HEK293 (cell line): ENCODE results near the gene CRYBG1.

Source experiments
- HOXA7 ChIP-seq: sonication (generic); formaldehyde crosslinking; IDR thresholded peaks from 2 replicates; pipeline ENCODE4 v1.8.1; 2022; ENCODE audit warnings: missing genetic modification reagents, borderline replicate concordance
- IKZF3 ChIP-seq: fragments of 450-650 bp; IDR thresholded peaks from 2 replicates; pipeline ENCODE4 v1.5.0; 2018; ENCODE audit warnings: missing biosample characterization, mild to moderate bottlenecking, missing genetic modification characterization, moderate library complexity
- KLF16 ChIP-seq: fragments of 450-650 bp; formaldehyde crosslinking; IDR thresholded peaks from 2 replicates; pipeline ENCODE4 v1.5.1; 2017; ENCODE audit warnings: missing biosample characterization, missing genetic modification characterization
- KLF9 ChIP-seq: fragments of 450-650 bp; formaldehyde crosslinking; IDR thresholded peaks from 2 replicates; pipeline ENCODE4 v1.5.1; 2016; ENCODE audit warnings: missing biosample characterization, missing genetic modification characterization, low read depth
- MEIS1 ChIP-seq: sonication (generic); formaldehyde crosslinking; IDR thresholded peaks from 2 replicates; pipeline ENCODE4 v1.8.1; 2022; ENCODE audit warnings: missing genetic modification reagents, mild to moderate bottlenecking, borderline replicate concordance
- MYNN ChIP-seq: fragments of 450-650 bp; formaldehyde crosslinking; IDR thresholded peaks from 2 replicates; pipeline ENCODE4 v1.5.1; 2016; ENCODE audit warnings: missing biosample characterization, missing genetic modification characterization, borderline replicate concordance
- PBX3 ChIP-seq: sonication (generic); formaldehyde crosslinking; IDR thresholded peaks from 2 replicates; pipeline ENCODE4 v1.8.1; 2022; ENCODE audit warnings: mild to moderate bottlenecking, moderate library complexity, missing genetic modification reagents
- TRIM28 ChIP-seq: IDR thresholded peaks from 2 replicates; pipeline ENCODE4 v1.6.1; 2011; ENCODE audit warnings: low read length, control low read depth, borderline replicate concordance
- ZBTB21 ChIP-seq: fragments of 450-650 bp; formaldehyde crosslinking; IDR thresholded peaks from 2 replicates; pipeline ENCODE4 v1.5.1; 2017; ENCODE audit warnings: missing biosample characterization, missing genetic modification characterization
- ZFP41 ChIP-seq: fragments of 450-650 bp; formaldehyde crosslinking; IDR thresholded peaks from 2 replicates; pipeline ENCODE4 v1.5.1; 2016; ENCODE audit warnings: missing biosample characterization, missing genetic modification characterization, borderline replicate concordance
- ZNF155 ChIP-seq: fragments of 450-650 bp; formaldehyde crosslinking; IDR thresholded peaks from 2 replicates; pipeline ENCODE4 v1.5.1; 2016; ENCODE audit warnings: missing biosample characterization, missing genetic modification characterization
- ZNF169 ChIP-seq: fragments of 450-650 bp; formaldehyde crosslinking; IDR thresholded peaks from 2 replicates; pipeline ENCODE4 v1.5.1; 2016; ENCODE audit warnings: missing biosample characterization, missing genetic modification characterization
- ZNF184 ChIP-seq: fragments of 450-650 bp; IDR thresholded peaks from 2 replicates; pipeline ENCODE4 v1.5.1; 2018; ENCODE audit warnings: missing biosample characterization, mild to moderate bottlenecking, missing genetic modification characterization
- ZNF23 ChIP-seq: fragments of 450-650 bp; formaldehyde crosslinking; IDR thresholded peaks from 2 replicates; pipeline ENCODE4 v1.5.1; 2016; ENCODE audit warnings: missing biosample characterization, missing genetic modification characterization, borderline replicate concordance
- ZNF354C ChIP-seq: fragments of 450-650 bp; formaldehyde crosslinking; IDR thresholded peaks from 2 replicates; pipeline ENCODE4 v1.5.1; 2016; ENCODE audit warnings: missing biosample characterization, missing genetic modification characterization, low read depth, borderline replicate concordance
- ZNF404 ChIP-seq: fragments of 450-650 bp; formaldehyde crosslinking; IDR thresholded peaks from 2 replicates; pipeline ENCODE4 v1.5.1; 2017; ENCODE audit warnings: missing biosample characterization, missing genetic modification characterization
- ZNF423 ChIP-seq: fragments of 450-650 bp; formaldehyde crosslinking; IDR thresholded peaks from 2 replicates; pipeline ENCODE4 v1.5.1; 2016; ENCODE audit warnings: missing biosample characterization, missing genetic modification characterization
- ZNF433 ChIP-seq: fragments of 450-650 bp; formaldehyde crosslinking; IDR thresholded peaks from 2 replicates; pipeline ENCODE4 v1.5.1; 2016; ENCODE audit warnings: missing biosample characterization, missing genetic modification characterization, low read depth
- ZNF514 ChIP-seq: fragments of 450-650 bp; formaldehyde crosslinking; IDR thresholded peaks from 2 replicates; pipeline ENCODE4 v1.5.1; 2016; ENCODE audit warnings: missing biosample characterization, missing genetic modification characterization
- ZNF558 ChIP-seq: fragments of 450-650 bp; formaldehyde crosslinking; IDR thresholded peaks from 2 replicates; pipeline ENCODE4 v1.5.1; 2016; ENCODE audit warnings: missing biosample characterization, missing genetic modification characterization
- ZNF560 ChIP-seq: fragments of 450-650 bp; formaldehyde crosslinking; IDR thresholded peaks from 2 replicates; pipeline ENCODE4 v1.5.1; 2017; ENCODE audit warnings: missing biosample characterization, missing genetic modification characterization, borderline replicate concordance
- ZNF585B ChIP-seq: fragments of 450-650 bp; formaldehyde crosslinking; IDR thresholded peaks from 2 replicates; pipeline ENCODE4 v1.5.1; 2016; ENCODE audit warnings: missing biosample characterization, missing genetic modification characterization
- ZNF621 ChIP-seq: fragments of 450-650 bp; formaldehyde crosslinking; IDR thresholded peaks from 2 replicates; pipeline ENCODE4 v1.5.1; 2017; ENCODE audit warnings: missing biosample characterization, missing genetic modification characterization
- ZNF624 ChIP-seq: fragments of 450-650 bp; formaldehyde crosslinking; IDR thresholded peaks from 2 replicates; pipeline ENCODE4 v1.5.1; 2017; ENCODE audit warnings: missing biosample characterization, missing genetic modification characterization
- ZNF658 ChIP-seq: fragments of 450-650 bp; formaldehyde crosslinking; IDR thresholded peaks from 2 replicates; pipeline ENCODE4; 2016; ENCODE audit warnings: missing biosample characterization, missing genetic modification characterization
- ZNF785 ChIP-seq: fragments of 450-650 bp; formaldehyde crosslinking; IDR thresholded peaks from 2 replicates; pipeline ENCODE4 v1.5.1; 2016; ENCODE audit warnings: missing biosample characterization, missing genetic modification characterization
- ZSCAN30 ChIP-seq: fragments of 450-650 bp; IDR thresholded peaks from 2 replicates; pipeline ENCODE4 v1.5.1; 2018; ENCODE audit warnings: missing biosample characterization, mild to moderate bottlenecking, missing genetic modification characterization, moderate library complexity
- TF ChIP-seq, protein P1 (sequence below): fragments of 450-650 bp; formaldehyde crosslinking; IDR thresholded peaks from 2 replicates; pipeline ENCODE4 v1.5.1; 2016; ENCODE audit warnings: missing biosample characterization, missing genetic modification characterization, borderline replicate concordance
- TF ChIP-seq, protein P2 (sequence below): fragments of 450-650 bp; formaldehyde crosslinking; IDR thresholded peaks from 2 replicates; pipeline ENCODE4 v1.5.1; 2016; ENCODE audit warnings: missing biosample characterization, missing genetic modification characterization
- TF ChIP-seq, protein P3 (sequence below): IDR thresholded peaks from 2 replicates; pipeline ENCODE4 v1.6.1; 2011; ENCODE audit warnings: mild to moderate bottlenecking, low read depth, low read length, borderline replicate concordance

CRYBG1 gene

DNA sequence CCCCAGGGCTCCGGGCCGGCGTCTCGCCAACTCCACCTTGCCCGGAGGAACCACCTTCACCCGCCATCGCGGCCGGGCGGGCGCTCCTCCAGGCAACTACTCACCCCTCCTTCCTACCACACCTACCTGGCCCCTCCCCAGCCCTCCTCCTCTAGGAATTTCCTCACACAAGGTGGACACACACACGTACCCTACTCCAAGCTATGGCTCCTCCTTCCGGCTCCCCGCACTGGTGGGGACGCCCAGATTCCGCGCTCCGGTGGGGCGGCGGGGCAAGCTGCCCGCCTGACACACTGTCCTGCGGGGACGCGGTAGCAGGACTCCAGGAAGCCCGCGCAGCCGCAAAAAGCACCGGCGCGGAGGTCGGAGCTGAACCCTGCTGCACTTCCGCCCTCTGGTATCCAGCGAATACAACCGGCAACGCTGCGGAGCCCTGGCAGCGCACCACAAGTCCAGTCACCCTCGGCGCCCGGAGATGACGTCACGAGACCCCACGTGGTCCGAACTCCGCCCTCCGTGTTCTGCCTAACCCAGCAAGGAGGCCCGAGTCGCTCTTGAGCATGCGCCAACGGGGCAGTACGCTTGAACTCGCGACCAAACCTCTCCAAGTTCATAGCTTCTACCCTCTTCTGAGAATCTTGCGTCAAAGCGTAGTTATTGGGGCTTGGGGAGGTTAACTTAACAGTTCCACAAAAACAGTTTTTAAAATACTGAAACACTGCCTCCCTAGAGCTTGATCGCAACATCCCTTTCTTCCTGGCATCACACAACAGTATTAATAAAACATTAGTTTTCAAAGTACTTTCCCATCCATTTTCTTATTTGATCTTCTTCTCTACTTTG, 35.0 kb upstream of the CRYBG1 start, which contains the start of gene ATG5 (continued):
- TF ChIP-seq, protein P1, sequence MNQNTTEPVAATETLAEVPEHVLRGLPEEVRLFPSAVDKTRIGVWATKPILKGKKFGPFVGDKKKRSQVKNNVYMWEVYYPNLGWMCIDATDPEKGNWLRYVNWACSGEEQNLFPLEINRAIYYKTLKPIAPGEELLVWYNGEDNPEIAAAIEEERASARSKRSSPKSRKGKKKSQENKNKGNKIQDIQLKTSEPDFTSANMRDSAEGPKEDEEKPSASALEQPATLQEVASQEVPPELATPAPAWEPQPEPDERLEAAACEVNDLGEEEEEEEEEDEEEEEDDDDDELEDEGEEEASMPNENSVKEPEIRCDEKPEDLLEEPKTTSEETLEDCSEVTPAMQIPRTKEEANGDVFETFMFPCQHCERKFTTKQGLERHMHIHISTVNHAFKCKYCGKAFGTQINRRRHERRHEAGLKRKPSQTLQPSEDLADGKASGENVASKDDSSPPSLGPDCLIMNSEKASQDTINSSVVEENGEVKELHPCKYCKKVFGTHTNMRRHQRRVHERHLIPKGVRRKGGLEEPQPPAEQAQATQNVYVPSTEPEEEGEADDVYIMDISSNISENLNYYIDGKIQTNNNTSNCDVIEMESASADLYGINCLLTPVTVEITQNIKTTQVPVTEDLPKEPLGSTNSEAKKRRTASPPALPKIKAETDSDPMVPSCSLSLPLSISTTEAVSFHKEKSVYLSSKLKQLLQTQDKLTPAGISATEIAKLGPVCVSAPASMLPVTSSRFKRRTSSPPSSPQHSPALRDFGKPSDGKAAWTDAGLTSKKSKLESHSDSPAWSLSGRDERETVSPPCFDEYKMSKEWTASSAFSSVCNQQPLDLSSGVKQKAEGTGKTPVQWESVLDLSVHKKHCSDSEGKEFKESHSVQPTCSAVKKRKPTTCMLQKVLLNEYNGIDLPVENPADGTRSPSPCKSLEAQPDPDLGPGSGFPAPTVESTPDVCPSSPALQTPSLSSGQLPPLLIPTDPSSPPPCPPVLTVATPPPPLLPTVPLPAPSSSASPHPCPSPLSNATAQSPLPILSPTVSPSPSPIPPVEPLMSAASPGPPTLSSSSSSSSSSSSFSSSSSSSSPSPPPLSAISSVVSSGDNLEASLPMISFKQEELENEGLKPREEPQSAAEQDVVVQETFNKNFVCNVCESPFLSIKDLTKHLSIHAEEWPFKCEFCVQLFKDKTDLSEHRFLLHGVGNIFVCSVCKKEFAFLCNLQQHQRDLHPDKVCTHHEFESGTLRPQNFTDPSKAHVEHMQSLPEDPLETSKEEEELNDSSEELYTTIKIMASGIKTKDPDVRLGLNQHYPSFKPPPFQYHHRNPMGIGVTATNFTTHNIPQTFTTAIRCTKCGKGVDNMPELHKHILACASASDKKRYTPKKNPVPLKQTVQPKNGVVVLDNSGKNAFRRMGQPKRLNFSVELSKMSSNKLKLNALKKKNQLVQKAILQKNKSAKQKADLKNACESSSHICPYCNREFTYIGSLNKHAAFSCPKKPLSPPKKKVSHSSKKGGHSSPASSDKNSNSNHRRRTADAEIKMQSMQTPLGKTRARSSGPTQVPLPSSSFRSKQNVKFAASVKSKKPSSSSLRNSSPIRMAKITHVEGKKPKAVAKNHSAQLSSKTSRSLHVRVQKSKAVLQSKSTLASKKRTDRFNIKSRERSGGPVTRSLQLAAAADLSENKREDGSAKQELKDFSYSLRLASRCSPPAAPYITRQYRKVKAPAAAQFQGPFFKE: no peak
- no peak for TF ChIP-seq HOXA7 (CRISPR knock-in tag)
- TF ChIP-seq TRIM28: peak; percentile 91
- TF ChIP-seq ZNF155 (tag by site-specific recombination): no peak
- no peak for TF ChIP-seq ZNF560 (tag by site-specific recombination)
- no peak for TF ChIP-seq ZNF423
- TF ChIP-seq ZNF354C (tag by site-specific recombination): no peak
- no peak; the same call in 1 of the 2 replicates for TF ChIP-seq PBX3 (CRISPR knock-in tag)
- no peak for TF ChIP-seq IKZF3 (tag by site-specific recombination)
- TF ChIP-seq MYNN (tag by site-specific recombination): peak; percentile 31; the same call in 1 of the 2 replicates
- no peak; the same call in 1 of the 2 replicates for TF ChIP-seq ZSCAN30 (tag by site-specific recombination)
- TF ChIP-seq ZNF404 (tag by site-specific recombination): no peak
- TF ChIP-seq ZNF785 (tag by site-specific recombination): 0 out of 2 replicates have a peak, but pooled peaks have one; percentile 72
- TF ChIP-seq ZNF621 (tag by site-specific recombination): no peak
- peak; percentile 92 for TF ChIP-seq ZNF558 (tag by site-specific recombination)
- no peak for TF ChIP-seq ZNF624
- TF ChIP-seq, protein P2, sequence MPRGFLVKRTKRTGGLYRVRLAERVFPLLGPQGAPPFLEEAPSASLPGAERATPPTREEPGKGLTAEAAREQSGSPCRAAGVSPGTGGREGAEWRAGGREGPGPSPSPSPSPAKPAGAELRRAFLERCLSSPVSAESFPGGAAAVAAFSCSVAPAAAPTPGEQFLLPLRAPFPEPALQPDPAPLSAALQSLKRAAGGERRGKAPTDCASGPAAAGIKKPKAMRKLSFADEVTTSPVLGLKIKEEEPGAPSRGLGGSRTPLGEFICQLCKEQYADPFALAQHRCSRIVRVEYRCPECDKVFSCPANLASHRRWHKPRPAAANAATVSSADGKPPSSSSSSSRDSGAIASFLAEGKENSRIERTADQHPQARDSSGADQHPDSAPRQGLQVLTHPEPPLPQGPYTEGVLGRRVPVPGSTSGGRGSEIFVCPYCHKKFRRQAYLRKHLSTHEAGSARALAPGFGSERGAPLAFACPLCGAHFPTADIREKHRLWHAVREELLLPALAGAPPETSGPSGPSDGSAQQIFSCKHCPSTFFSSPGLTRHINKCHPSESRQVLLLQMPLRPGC: peak; percentile 68; the same call in 1 of the 2 replicates
- no peak for TF ChIP-seq ZNF433 (tag by site-specific recombination)
- TF ChIP-seq ZBTB21 (tag by site-specific recombination): peak; percentile 86
- no peak for TF ChIP-seq ZNF514 (tag by site-specific recombination)
- TF ChIP-seq KLF9: peak; percentile 93
- peak; percentile 80 for TF ChIP-seq KLF16 (tag by site-specific recombination)
- no peak for TF ChIP-seq ZNF169 (tag by site-specific recombination)
- TF ChIP-seq ZNF23 (tag by site-specific recombination): no peak
- TF ChIP-seq, protein P3, sequence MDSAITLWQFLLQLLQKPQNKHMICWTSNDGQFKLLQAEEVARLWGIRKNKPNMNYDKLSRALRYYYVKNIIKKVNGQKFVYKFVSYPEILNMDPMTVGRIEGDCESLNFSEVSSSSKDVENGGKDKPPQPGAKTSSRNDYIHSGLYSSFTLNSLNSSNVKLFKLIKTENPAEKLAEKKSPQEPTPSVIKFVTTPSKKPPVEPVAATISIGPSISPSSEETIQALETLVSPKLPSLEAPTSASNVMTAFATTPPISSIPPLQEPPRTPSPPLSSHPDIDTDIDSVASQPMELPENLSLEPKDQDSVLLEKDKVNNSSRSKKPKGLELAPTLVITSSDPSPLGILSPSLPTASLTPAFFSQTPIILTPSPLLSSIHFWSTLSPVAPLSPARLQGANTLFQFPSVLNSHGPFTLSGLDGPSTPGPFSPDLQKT: no peak; the same call in 1 of the 2 replicates
- TF ChIP-seq ZNF184 (tag by site-specific recombination): no peak
- TF ChIP-seq ZNF585B (tag by site-specific recombination): no peak
- no peak for TF ChIP-seq ZFP41 (tag by site-specific recombination)
- no peak for TF ChIP-seq ZNF658
- no peak for TF ChIP-seq MEIS1
